IPS-18c (cell line): Measurements from ENCODE around the gene SYNC.
A peak's percentile ranks its signal among the peaks of the same experiment; 100 is the strongest.
"Not testable (repeated sequence)": the region's sequence is repeated elsewhere in the genome, so short reads cannot be mapped to it uniquely, and the experiment has no call there.

Source experiments
- H3K4me3 ChIP-seq: 2 replicates; pipeline ENCODE4 v1.7.0; 2013; ENCODE audit warnings: low read depth, mild to moderate bottlenecking, low read length, moderate library complexity; ENCODE audit not compliant: insufficient read depth
- H3K9me3 ChIP-seq: one replicate; pipeline ENCODE4 v1.6.1; 2013; ENCODE audit warnings: mild to moderate bottlenecking, low read length, moderate library complexity; ENCODE audit not compliant: control insufficient read depth, insufficient read depth

SYNC gene

DNA sequence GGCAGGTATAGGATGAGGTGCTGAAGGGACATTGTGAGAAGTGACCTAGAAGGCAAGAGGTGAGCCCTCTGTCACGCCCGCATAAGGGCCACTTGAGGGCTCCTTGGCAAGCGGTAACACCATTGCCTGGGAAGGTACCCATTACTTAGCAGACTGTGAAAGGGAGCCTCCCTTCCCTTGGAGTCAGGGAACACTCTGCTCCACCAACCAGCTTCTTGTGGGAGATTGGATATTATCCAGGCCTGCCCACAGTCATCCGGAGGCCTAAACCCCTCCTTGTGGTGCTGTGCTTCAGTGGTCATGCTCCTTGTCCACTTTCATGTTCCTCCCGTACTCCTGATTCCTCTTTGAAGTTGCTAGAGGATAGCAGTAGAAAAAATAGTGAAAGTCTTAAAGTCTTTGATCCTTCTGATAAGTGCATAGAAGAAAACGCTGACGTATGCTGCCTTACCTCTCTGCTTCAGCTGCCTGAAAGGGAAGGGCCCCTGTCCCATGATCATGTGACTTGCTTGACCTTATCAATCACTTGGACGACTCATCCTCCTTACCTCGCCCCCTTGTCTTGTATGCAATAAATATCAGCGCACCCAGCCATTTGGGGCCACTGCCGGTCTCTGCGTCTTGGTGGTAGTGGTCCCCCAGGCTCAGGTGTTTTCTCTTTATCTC lies 35.5 kb downstream of the SYNC start:
- Histone ChIP-seq H3K9me3 (no peaks in the 10 kb centered on the region), H3K4me3 (no peak overlapping the region)

DNA sequence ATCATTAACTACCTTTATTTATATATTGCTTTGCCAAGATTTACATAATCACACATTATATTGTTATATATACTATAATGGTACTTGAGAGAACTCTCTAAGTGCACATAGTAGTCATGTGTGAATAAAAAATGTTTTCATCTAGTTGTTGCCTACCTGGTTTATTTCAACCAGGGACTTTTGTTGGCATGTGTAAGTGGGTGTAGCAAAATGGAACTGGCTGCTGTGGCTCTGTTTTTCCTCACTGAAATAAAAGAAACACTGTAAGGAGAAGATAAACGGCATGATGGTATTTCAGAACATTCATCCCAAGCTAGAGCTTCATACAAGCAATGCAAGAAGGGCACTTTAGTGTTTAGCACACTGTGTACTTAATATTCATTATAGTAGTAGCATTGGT lies 36.7 kb downstream of the SYNC start:
- Histone ChIP-seq H3K9me3 (no peaks in the 10 kb centered on the region), H3K4me3 (no peak overlapping the region)

GRCh38 chr1:32659581-32659980 lies 43.0 kb downstream of the SYNC start:
- H3K9me3 ChIP-seq = no peaks in the 10 kb centered on the region
- H3K4me3 ChIP-seq = no peak overlapping the region

DNA sequence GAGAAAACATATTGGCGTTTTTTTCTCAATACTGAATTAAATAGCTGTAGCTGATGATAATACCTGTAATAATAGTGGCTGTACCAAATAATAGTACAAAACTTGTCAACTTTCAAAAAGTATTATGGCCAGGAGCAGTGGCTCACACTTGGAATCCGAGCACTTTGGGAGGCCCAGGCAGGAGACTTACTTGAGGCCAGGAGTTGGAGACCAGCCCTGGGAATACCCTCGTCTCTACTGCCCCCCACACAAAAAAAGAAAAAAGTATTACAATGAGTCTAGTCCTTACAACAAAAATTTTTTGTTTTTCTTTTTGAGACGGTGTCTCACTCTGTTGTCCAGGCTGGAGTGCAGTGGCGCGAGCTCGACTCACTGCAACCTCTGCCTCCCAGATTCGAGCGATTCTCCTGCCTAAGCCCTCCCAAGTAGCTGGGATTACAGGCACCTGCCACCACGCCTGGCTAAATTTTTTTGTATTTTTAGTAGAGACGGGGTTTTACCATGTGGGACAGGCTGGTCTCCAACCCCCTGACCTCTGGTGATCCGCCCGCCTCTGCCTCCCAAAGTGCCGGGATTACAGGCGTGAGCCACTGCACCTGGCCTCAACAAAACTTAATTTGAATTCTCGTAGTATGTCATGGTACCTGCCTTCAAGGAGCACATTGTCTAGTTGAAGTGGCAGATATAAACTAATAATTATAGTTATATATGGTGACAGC lies 50.2 kb downstream of the SYNC start:
- no peaks in the 10 kb centered on the region for H3K9me3 ChIP-seq
- H3K4me3 ChIP-seq = peak overlapping the region; percentile 98

GRCh38 chr1:32651461-32652073 lies 51.0 kb downstream of the SYNC start:
- Histone ChIP-seq H3K4me3 (peak overlapping the region; percentile 98), H3K9me3 (no peaks in the 10 kb centered on the region)

GRCh38 chr1:32650752-32651460 lies 51.7 kb downstream of the SYNC start, which contains the start of gene RBBP4:
Gene RBBP4 (plus strand): TSS chr1:32651208. CDS start chr1:32651307, 99 bp downstream.
- peak within 1 kb of the TSS; percentile 98 for H3K4me3 ChIP-seq
- no peaks in the 10 kb centered on the region for H3K9me3 ChIP-seq

DNA sequence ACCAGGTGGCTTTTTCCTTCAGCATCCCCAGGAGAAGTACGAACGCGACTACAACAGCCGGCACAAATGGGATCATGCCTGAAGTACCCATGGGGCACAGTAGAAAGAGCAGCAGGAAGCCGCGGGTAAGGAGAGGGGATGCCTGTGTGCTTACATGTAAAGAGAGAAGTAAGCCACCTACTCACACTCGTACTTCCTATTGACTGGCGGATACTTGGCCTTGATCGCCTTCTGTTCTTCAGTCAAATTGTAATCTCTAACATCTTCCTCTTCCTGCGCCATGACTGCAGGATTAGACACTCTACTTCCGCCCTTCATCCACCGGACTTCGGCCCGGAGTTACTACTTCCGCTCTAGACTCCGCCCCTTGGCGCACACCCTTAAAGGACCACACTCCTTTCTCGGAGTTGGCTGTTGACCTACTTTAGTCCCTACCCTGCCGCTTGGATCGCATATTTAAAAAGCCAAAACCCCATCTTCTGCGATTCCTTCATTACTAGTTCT lies 52.3 kb downstream of the SYNC start, which contains the start of gene ZBTB8OS:
Gene ZBTB8OS (minus strand): TSS at position 303 of the 504 bp plus-strand sequence. CDS start 21 bp downstream, at position 282.
- H3K4me3 ChIP-seq = peak within 1 kb of the TSS; percentile 98
- H3K9me3 ChIP-seq = no peaks in the 10 kb centered on the region

DNA sequence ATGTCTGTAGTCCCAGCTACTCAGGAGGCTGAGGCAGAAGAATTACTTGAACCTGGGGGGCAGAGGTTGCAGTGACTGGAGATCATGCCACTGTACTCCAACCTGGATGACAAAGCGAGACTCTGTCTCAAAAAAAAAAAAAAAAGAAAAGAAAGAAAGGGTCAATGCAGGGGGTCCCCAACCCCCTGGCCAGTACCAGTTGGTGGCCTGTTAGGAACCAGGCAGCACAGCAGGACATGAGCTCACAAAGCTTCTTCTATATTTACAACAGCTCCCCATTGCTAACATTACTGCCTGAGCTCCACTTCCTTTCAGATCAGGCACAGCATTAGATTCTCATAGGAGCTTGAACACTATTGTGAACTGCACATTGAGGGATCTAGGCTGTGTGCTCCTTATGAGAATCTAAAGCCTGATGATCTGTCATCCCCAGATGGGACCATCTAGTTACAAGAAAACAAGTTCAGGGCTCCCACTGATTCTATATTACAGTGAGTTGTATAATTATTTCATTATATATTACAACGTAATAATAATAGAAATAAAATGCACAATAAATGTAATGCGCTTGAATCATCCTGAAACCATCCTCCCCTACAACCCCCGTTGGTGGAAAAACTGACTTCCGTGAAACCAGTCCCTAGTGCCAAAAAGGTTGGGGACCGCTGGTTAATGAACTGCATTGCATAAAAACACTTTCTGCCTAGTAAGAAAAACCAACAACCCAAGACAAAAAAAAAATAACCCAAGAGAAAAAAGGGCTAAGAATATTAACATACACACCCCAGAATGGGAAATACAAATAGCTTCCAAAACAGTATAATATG lies 55.0 kb downstream of the SYNC start:
- no peak overlapping the region for H3K4me3 ChIP-seq

DNA sequence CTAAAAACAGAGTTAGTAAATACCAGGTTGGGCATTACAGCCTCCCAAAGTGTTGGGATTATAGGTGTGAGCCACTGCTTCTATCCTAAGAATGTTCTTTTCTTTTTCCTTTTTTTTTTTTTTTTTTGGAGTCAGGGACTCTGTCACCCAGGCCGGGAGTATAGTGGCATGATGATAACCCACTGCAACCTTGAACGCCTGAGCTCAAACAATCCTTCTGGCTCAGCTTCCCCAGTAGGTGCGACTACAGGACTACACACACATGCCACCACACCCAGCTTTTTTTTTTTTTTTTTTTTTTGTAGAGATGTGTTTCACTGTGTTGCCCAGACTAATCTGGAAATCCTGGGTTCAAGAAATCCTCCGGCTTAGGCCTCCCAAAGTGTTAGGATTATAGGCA lies 58.1 kb downstream of the SYNC start:
- H3K9me3 ChIP-seq = peaks cover 2% of the 10 kb centered on the region
- H3K4me3 ChIP-seq = no peak overlapping the region

More for the DNA sequence above, 55.0 kb downstream of the SYNC start:
- no peaks in the 10 kb centered on the region for H3K9me3 ChIP-seq

GRCh38 chr1:32642292-32642827 lies 60.2 kb downstream of the SYNC start:
- H3K9me3 ChIP-seq, H3K4me3 ChIP-seq: not testable (repeated sequence)

DNA sequence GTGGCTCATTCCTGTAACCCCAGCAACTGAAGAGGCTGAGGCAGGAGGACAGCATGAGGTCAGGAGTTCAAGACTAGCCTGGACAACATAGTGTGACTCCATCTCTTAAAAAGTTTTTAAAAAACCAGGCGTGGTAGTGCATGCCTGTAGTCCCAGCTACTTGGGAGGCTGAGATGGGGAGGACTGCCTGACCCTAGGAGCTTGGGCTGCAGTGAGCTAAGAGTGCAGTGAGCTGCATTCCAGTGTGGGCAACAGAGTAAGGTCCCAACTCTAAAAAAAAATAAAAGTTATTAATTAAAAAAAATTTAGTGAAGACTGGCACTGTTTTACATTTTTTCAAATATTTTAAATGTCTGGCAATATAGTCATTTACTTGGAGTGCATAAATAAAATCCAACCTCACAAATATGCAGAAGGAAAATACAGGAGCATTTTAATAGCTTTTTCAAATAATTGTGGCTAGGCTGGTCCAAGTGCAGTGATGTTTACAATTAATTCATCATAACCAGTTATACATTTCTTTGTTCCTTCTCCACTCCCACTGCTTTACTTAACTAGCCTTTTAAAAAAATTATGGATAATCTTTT lies 63.0 kb downstream of the SYNC start:
- Histone ChIP-seq H3K4me3 (no peak overlapping the region), H3K9me3 (peaks cover 2% of the 10 kb centered on the region)

- peaks cover 2% of the 10 kb centered on the region for H3K9me3 ChIP-seq
- no peak overlapping the region for H3K4me3 ChIP-seq
Measured at GRCh38 chr1:32636914-32637645, 65.5 kb downstream of the SYNC start.

- H3K9me3 ChIP-seq = peaks cover 2% of the 10 kb centered on the region
- H3K4me3 ChIP-seq = no peak overlapping the region
Measured at GRCh38 chr1:32635508-32636277, 66.9 kb downstream of the SYNC start.

- no peaks in the 10 kb centered on the region for H3K9me3 ChIP-seq
- H3K4me3 ChIP-seq = no peak overlapping the region
Measured at GRCh38 chr1:32632829-32633228, 69.7 kb downstream of the SYNC start.

DNA sequence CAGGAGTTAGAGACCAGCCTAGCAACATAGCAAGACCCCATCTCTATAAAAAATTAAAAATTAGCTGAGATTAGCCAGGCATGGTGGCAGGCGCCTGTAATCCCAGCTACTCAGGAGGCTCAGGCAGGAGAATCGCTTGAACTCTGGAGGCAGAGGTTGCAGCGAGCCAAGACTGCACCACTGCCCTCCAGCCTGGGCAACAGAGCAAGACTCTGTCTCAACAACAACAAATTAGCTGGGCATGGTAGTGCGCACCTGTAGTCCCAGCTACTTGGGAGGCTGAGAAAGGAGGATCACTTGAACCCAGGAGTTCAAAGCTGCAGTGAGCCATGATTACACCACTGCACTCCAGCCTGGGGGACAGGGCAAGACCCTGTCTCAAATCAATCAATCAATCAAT lies 72.4 kb downstream of the SYNC start:
- H3K9me3 ChIP-seq, H3K4me3 ChIP-seq: not testable (repeated sequence)
